Measurements from ENCODE around the gene P2RX1.

GRCh38 chr17:3851461-3852100 lies 64.7 kb downstream of the P2RX1 start:
- TF ChIP-seq, protein P1, sequence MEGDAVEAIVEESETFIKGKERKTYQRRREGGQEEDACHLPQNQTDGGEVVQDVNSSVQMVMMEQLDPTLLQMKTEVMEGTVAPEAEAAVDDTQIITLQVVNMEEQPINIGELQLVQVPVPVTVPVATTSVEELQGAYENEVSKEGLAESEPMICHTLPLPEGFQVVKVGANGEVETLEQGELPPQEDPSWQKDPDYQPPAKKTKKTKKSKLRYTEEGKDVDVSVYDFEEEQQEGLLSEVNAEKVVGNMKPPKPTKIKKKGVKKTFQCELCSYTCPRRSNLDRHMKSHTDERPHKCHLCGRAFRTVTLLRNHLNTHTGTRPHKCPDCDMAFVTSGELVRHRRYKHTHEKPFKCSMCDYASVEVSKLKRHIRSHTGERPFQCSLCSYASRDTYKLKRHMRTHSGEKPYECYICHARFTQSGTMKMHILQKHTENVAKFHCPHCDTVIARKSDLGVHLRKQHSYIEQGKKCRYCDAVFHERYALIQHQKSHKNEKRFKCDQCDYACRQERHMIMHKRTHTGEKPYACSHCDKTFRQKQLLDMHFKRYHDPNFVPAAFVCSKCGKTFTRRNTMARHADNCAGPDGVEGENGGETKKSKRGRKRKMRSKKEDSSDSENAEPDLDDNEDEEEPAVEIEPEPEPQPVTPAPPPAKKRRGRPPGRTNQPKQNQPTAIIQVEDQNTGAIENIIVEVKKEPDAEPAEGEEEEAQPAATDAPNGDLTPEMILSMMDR (IDR thresholded peaks at IDR 0.05; ENCODE audit: insufficient read depth, low read length, poor library complexity, severe bottlenecking), result no peak
- no peak for TF ChIP-seq EZH2phosphoT487 (conservative IDR thresholded peaks at IDR 0.05; ENCODE audit: low read length)
